NCI-H2107 (cell line): Measurements from ENCODE around the gene CYP19A1.
A peak's percentile ranks its signal among the peaks of the same experiment; 100 is the strongest.

Experiments
- DNase-seq: peaks from one replicate; lab custom pipeline; 2025; lab: John Stamatoyannopoulos, UW

CYP19A1 gene

GRCh38 chr15:51183076-51183475 lies 155.3 kb downstream of the CYP19A1 start:
- DNase-seq: no peak

DNA sequence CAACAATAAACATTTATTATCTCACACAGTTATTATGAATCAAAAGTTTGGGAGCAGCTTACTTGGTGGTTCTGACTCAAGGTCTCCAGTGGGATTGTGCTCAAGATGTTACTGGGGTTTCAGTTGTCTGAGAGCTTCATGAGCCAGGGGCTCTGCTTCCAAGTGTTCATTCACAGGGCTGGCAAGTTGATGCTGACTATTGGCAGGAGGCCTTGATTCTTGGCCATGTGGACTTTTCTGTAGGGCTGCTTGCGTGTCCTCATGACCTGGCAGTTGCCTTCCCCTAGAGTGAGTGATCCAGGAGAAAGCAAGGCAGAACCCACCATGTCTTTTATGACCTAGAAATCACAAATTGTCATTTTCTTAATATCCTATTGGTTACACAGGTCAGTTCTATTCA lies 156.5 kb downstream of the CYP19A1 start:
- no peak for DNase-seq

- no peak for DNase-seq
Observed at GRCh38 chr15:51181221-51181620, 157.2 kb downstream of the CYP19A1 start.

GRCh38 chr15:51180534-51180933 lies 157.9 kb downstream of the CYP19A1 start:
- DNase-seq: no peak

DNA sequence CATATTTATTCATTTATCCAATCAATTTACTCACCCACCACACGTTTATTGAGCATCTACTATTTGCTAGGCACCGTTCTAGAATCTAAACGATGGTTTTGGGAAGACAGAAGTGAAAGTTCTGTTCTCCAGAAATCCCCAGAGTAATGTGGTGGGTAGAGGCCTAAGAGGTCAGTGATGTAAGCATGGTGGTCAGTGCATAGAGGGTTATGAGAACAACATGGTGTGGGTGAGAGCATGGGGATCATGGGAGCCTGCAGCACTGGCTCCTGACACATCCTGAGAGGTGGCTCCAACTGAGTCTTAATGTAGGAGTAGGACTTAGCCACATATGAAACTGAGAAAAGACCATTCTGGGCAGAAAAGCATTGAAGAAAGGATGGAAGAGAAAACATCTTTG lies 158.4 kb downstream of the CYP19A1 start:
- no peak for DNase-seq

DNA sequence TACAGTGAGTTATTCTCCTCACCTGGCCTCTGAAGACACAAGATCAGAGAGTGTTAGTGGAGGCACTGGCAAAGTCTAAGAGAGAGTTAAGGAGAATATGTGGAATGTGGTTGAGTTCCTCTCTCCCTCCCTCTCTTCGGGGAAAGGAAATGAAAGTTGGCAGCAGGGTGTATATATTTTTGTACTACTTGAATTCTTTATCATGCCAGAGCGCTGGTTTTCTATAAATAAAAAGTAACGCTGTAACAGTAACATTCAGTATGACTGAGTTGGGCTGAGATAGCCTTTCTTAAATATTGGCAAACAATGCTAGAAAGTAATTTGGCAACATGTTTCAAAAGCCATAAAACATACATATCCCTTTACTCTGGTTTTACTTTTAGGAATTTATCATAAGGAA lies 166.2 kb downstream of the CYP19A1 start:
- no peak for DNase-seq

DNA sequence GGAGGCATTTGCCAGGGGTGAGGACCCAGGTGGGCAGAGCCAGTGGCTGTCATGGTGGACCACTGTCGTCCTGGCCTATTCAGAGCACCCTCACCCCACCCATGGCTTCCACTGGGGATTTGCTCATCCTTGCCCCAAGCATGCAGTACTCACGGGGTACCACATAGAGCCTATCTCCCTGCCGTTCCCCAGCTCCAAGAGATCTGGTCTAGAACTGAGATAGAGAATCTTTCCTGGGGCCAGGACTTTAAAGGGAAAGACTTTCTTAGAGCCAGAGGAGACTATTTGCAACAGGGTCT lies 166.8 kb downstream of the CYP19A1 start:
- DNase-seq: no peak

DNA sequence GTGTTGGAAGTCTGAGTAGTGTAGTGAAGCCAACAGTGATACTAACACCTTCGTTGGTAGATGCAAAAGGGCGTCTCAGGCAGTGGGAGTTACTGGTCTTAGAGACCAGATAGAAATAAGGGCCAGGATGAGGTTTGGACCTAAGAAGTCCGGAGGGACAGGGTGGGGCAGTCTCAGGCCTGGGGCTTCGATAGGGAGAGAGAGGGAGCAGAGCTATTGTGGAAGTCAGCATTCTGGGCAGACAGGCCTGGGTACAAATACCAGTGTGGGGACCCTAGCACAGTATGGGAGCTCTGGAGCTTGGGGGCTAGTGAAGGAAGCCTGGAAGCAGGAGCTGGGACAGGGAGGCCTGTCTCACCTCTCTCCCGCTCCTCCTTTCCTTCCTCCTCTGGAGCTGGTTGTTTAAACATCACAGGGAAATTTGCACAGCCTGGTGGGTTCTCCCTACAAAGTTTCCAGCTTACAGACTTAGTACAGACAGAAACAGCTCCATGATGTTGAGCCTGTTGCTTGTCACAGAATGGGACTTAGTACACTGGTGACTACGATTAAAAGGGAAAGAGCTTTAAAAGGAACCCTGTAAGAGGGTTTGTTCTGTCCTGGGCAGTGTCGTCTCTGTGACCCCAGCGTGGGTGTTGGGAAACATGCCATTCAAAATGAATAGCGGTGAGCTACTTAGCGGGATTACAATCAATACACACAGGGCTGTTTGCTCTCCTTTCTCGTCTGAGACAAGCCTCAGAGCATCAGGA lies 167.3 kb downstream of the CYP19A1 start:
- no peak for DNase-seq

DNA sequence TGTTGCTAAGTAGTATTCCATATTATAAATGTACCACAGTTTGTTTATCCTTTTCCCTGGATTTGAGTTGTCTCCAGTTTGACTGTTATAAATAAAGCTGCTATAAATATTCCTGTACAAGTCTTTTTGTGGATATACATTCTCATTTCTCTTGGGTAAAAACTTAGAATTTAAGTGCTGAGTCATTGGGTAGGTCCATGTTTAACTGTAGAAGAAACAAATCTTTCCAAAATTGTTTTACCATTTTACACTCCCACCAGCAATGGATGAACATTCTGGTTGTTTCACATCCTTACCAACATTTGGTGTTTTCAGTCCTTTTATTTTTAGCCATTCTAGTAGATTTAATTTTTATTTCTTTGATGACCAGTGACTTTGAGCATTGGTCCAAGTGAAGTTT lies 169.7 kb downstream of the CYP19A1 start:
- DNase-seq: no peak

DNA sequence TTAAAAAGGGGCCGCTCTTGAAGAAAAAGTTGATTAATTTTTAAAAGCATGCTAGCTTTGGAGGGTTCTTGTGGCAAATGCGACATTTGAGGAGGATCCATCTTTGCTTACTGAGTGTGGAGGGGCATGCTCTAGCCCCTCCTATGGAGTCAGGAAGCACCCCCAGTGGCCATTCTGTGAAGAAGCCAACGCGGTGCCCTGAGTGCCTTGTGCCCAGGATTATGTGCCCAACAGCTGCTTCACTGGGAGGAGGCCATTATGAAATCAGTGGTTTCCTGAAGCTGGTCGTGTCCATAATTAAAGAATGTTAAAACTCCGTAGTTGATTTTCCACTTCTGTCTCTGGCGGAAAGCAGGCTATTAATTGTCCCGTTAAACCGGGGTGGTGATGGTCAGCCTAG lies 174.6 kb downstream of the CYP19A1 start:
- no peak for DNase-seq

GRCh38 chr15:51162865-51163762 lies 175.3 kb downstream of the CYP19A1 start:
- DNase-seq: peak; percentile 3

DNA sequence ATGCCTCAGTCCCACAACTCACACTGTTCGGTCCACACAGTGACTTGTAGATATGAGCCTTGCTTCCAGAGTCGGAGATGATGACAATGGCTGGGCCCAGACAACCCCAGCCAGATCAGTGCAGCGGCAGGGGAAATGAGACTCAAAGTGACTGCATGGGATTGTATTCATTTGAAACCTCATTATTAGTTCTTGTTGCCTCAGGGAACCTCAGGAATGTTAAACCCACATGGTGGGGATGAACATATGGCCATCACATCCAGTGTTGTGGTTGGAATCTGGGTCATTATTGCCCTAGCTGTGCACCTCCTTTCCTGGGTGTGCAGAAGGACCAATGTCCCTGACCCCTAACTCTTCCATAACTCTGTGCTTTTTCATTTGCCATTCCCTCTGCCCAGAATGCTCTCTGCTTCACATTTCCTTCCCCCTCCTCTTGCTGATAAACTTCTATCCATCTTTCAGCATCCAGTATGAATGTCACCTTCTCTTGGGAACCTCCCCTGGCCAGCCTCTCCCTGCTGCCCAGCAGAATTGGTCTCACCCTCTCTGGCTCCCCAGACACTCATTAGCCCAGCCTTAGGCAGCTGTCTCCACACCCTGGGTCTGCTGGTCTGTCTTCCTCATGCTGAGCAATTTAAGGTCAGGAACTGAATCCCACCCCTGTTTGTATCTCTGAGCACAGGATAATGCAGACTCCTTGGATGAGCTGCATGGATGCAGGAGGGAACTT lies 176.7 kb downstream of the CYP19A1 start:
- no peak for DNase-seq

GRCh38 chr15:51160484-51160883 lies 177.9 kb downstream of the CYP19A1 start:
- no peak for DNase-seq
